ENCODE measurements around the gene FOXR1. TPM values are rescaled to one million over a fixed set of nuclear protein-coding genes. Genes with fewer than 3 reads are reported as not detected.

FOXR1 gene, protein sequence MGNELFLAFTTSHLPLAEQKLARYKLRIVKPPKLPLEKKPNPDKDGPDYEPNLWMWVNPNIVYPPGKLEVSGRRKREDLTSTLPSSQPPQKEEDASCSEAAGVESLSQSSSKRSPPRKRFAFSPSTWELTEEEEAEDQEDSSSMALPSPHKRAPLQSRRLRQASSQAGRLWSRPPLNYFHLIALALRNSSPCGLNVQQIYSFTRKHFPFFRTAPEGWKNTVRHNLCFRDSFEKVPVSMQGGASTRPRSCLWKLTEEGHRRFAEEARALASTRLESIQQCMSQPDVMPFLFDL
- total RNA-seq, result not detected

DNA sequence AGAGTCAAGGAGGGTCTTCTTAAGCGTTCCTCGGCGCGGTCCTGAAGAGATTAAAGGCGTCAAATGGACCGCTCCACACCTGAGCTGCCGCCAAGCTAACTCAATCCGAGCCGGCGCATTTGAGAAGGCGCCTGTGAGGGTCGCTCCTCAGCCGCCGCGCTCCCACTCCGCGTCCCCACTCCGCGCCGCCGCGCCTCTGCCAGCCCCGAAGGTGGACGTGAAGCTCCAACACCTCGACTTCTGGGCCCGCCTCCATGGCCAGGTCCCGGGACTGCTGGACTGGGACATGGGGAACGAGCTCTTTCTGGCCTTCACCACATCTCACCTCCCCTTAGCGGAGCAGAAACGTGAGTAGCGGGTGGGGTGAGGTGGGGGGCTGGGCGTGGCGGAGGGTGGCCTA is at the start of gene FOXR1:
Gene FOXR1, plus strand, starts transcription at position 116 of the 400 bp plus-strand sequence. Its CDS starts 171 bp downstream, at position 287.
- intact Hi-C loops (cut with DNase I; ENCODE audit: low total_unique reads), result no loop called here

DNA sequence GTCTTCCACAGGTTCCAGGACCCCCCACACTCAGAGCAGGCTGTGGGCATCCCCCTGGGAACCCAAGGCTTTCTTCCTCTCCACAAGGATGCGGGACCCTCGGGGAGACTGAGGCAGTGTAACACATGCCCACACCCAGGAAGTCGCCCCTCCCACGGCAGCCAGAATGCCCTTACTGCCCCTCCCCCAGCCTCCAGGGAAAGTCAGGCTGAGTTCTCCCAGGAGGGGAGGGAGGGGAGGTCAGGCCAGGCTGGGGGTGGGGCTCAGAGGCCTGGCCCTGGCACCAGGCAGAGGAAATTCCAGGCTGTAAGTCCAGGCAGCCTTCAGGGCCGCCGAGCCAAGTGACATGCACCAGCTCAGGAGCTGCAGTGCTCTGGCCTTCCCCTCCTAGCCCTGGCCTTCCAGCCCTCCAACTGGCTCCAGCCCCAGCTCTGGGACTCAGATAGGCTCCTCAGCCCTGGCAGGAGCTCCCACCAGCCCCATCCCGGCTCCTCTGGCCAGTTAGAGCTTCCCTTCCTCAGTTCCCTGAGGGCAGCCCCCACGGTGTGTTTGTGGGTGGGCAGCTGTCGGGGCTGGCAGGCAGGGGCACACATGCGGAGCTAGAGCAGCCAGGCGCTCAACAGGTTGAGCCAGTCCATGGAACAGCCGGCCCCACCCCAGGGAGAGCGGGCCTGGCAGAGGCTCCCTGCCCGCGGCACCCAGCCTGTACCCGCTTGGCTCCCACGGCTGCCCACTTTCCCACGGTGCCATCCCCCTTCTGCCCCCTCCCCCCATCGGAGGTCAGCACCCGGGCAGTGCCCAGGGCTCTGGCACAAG is 49.4 kb upstream of the FOXR1 start:
- no peaks in the 10 kb centered on the region for H3K9me3 ChIP-seq
- peak; percentile 79 to 85 for DNase-seq (ENCODE audit: low spot score in 2 of 2)
- peak overlapping the region; percentile 92 to 97 (median 94) for H3K4me3 ChIP-seq
- intact Hi-C loops (cut with DNase I; ENCODE audit: low total_unique reads), result no loop called here
- no peaks in the 10 kb centered on the region for H3K27me3 ChIP-seq
- TF ChIP-seq POLR2A (IDR thresholded peaks at IDR 0.05) (no peak), POLR2AphosphoS5 (IDR thresholded peaks at IDR 0.05) (peak; percentile 9 to 20 (median 15))
- H3K36me3 ChIP-seq, result no peaks in the 10 kb centered on the region
- H3K27ac ChIP-seq, result peak overlapping the region; percentile 96 to 100
- peaks cover 25 to 48% of the 10 kb centered on the region in 2 donors for H3K4me1 ChIP-seq

More for the DNA sequence above, at the start of gene FOXR1:
- no peaks in the 10 kb centered on the region for H3K27me3 ChIP-seq
- no peak for DNase-seq (ENCODE audit: low spot score in 2 of 2)
- no peaks in the 10 kb centered on the region for H3K4me1 ChIP-seq
- no peak within 1 kb of the TSS for H3K4me3 ChIP-seq
- no peaks in the 10 kb centered on the region for H3K9me3 ChIP-seq
- H3K36me3 ChIP-seq, result no peaks in the 10 kb centered on the region
- no peak within 1 kb of the TSS for H3K27ac ChIP-seq
- TF ChIP-seq, protein P1, sequence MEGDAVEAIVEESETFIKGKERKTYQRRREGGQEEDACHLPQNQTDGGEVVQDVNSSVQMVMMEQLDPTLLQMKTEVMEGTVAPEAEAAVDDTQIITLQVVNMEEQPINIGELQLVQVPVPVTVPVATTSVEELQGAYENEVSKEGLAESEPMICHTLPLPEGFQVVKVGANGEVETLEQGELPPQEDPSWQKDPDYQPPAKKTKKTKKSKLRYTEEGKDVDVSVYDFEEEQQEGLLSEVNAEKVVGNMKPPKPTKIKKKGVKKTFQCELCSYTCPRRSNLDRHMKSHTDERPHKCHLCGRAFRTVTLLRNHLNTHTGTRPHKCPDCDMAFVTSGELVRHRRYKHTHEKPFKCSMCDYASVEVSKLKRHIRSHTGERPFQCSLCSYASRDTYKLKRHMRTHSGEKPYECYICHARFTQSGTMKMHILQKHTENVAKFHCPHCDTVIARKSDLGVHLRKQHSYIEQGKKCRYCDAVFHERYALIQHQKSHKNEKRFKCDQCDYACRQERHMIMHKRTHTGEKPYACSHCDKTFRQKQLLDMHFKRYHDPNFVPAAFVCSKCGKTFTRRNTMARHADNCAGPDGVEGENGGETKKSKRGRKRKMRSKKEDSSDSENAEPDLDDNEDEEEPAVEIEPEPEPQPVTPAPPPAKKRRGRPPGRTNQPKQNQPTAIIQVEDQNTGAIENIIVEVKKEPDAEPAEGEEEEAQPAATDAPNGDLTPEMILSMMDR (IDR thresholded peaks at IDR 0.05), result no peak
- TF ChIP-seq POLR2A (IDR thresholded peaks at IDR 0.05) (no peak), POLR2AphosphoS5 (IDR thresholded peaks at IDR 0.05) (no peak)

DNA sequence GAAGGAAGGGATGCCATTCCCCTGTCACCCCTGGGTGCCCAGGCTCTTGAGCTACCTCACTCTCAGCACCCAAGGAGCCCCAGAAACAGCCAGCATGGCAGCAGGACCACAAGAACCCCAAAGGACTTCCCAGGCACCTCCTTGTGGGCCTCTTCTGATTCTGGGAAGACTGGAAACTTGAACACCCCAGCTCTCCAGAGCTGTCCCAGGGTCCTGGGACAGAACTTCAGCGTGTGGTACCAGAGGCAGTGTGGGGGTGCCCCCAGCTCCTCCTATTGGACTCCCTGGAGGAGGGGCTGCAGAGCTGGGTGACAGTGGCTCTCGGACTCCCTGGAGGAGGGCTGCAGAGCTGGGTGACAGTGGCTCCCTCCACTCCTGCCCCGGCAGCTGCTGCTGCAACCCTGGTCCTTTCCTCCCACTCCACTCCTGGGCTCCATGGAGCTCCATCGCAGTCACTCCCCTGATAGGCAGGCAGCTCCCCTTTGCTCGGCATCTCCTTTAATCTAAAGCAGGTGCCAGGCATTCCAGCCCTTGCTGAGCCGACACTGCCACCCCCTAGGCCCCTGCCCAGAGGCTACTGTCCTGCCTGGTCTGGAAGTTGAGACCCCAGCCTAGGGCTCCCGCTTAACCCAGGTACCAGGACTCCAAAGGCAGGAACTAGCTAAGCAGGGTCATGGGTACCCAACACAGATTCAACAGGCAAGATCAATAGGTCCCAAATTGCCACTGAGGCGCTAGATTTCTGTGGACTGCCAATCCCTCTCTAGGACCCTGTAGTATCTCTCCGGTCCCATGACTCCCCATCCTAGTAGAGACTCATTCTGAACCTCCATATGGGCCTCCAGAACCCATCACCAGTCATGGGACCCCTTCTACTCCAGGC is 48.6 kb upstream of the FOXR1 start:
- peak overlapping the region; percentile 92 to 97 (median 94) for H3K4me3 ChIP-seq
- intact Hi-C loops (cut with DNase I; ENCODE audit: low total_unique reads), result no loop called here
- no peaks in the 10 kb centered on the region for H3K36me3 ChIP-seq
- TF ChIP-seq POLR2AphosphoS5 (IDR thresholded peaks at IDR 0.05) (no peak), POLR2A (IDR thresholded peaks at IDR 0.05) (no peak)
- TF ChIP-seq, protein P1 (IDR thresholded peaks at IDR 0.05), result no peak
- peak overlapping the region; percentile 96 to 100 for H3K27ac ChIP-seq
- H3K9me3 ChIP-seq, result no peaks in the 10 kb centered on the region
- H3K27me3 ChIP-seq, result no peaks in the 10 kb centered on the region
- no peak for DNase-seq (ENCODE audit: low spot score in 2 of 2)
- peaks cover 21 to 43% of the 10 kb centered on the region in 2 donors for H3K4me1 ChIP-seq

DNA sequence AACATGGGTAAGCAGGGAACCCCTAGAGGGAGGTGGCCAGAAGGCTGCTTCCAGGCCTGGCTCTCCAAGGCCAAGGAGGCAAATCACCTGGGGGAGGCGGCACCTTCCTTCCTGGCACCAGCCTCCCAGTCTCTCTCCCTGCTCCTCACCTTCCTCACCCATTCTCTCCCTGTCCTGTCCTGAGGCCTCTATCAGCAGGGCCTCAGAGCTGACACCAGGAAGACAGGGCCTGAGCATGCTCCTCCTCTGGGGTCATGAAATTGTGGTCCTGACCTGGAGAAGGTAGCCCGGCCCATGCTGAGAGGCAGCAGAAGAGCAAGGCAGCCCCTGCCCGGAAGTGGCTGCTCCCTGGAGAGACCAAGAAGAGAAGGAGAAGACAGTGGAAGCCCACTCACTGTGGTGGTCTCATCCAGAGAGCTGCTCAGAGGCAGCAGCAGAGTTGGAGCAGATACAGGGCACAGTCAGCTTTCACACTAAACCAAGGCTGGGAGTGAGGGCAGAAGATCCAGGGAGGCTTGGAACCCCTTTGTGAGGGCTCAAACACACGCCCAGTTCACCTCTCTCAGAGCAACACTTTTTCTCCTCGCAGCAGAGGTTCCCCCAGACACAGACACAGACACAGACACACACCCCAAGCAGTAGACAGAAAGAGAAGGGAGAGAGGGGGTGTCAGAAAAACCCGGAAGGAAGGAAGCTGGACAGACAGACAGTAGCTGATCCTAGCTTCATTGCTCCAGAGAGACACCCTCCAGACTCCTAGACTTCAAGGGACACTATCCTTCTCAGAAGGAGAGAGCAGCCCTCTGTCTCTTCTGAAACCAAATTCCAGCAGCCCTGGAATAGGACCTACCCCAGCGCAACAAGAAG is 47.6 kb upstream of the FOXR1 start:
- Histone ChIP-seq H3K9me3 (no peaks in the 10 kb centered on the region), H3K27me3 (no peaks in the 10 kb centered on the region), H3K4me3 (peak overlapping the region; percentile 92 to 97 (median 94)), H3K4me1 (peaks cover 18 to 40% of the 10 kb centered on the region in 2 donors), H3K36me3 (no peaks in the 10 kb centered on the region), H3K27ac (peak overlapping the region; percentile 96 to 100)
- DNase-seq (ENCODE audit: low spot score in 2 of 2), result no peak
- TF ChIP-seq, protein P1 (IDR thresholded peaks at IDR 0.05), result no peak
- intact Hi-C loops (cut with DNase I; ENCODE audit: low total_unique reads), result no loop called here

All from breast epithelium (tissue), 4 donors.